HepG2 (cell line): Measurements from ENCODE around the gene SLC22A23. TPM values are rescaled to one million over a fixed set of nuclear protein-coding genes. Genes with fewer than 3 reads are reported as not detected.

Experiments
- ASH2L ChIP-seq: fragments of 300-600, 200-600 bp; sonication (generic); IDR thresholded peaks from 2 replicates; pipeline ENCODE4 v1.7.0; 2017; ENCODE audit warnings: low read depth, mild to moderate bottlenecking, moderate library complexity, mixed read lengths, low read length; ENCODE audit not compliant: insufficient read length
- LCORL ChIP-seq, 2 experiments: fragments of 450-650 bp in 1 of 2; sonication (generic) in 1 of 2; formaldehyde crosslinking in 1 of 2; IDR thresholded peaks; 2 replicates each; pipeline versions ENCODE4 v1.5.0 to v1.6.1; 2017 to 2020; ENCODE audit warnings: antibody characterized with exemption in 1 of 2, missing genetic modification reagents in 1 of 2
- PHF8 ChIP-seq: sonication (generic); formaldehyde crosslinking; IDR thresholded peaks from 2 replicates; pipeline ENCODE4 v1.5.0; 2020; ENCODE audit warnings: missing genetic modification reagents
- RARA ChIP-seq: IDR thresholded peaks from 2 replicates; pipeline ENCODE4 v1.6.1; 2016; ENCODE audit warnings: missing genetic modification reagents, missing compliant biosample characterization
- SMYD3 ChIP-seq: sonication (generic); formaldehyde crosslinking; IDR thresholded peaks from 2 replicates; pipeline ENCODE4 v1.8.1; 2023; ENCODE audit warnings: mild to moderate bottlenecking, missing genetic modification reagents
- YEATS4 ChIP-seq: sonication (generic); formaldehyde crosslinking; IDR thresholded peaks from 2 replicates; pipeline ENCODE4 v1.4.0; 2020; ENCODE audit warnings: missing genetic modification reagents, borderline replicate concordance
- YY1 ChIP-seq: IDR thresholded peaks from 2 replicates; pipeline ENCODE4 v1.6.1; 2011; ENCODE audit warnings: low read length, low read depth, moderate library complexity, mild to moderate bottlenecking; ENCODE audit not compliant: insufficient read depth, insufficient replicate concordance
- ZEB1 ChIP-seq: IDR thresholded peaks from 2 replicates; pipeline ENCODE4 v1.6.1; 2012; ENCODE audit warnings: mild to moderate bottlenecking, low read depth, inconsistent platforms; ENCODE audit not compliant: insufficient replicate concordance
- ZFAT ChIP-seq: sonication (generic); formaldehyde crosslinking; conservative IDR thresholded peaks from 2 replicates; pipeline ENCODE4 v1.8.1; 2023; ENCODE audit warnings: missing genetic modification reagents, inconsistent platforms
- ZNF44 ChIP-seq: sonication (generic); formaldehyde crosslinking; IDR thresholded peaks from 2 replicates; pipeline ENCODE4 v1.5.1; 2020; ENCODE audit warnings: mild to moderate bottlenecking, missing genetic modification reagents
- polyA plus RNA-seq, 8 experiments: library from polyadenylated mRNA; depleted of rRNA in 3 of 8; stranded (reverse) in 7 of 8; unstranded in 1 of 8; fragments of >200 nt; fragmentation: Illumina TruSeq in 4 of 8; extraction: Trizol in 4 of 8; gene quantifications; 2 replicates each; pipeline versions ENCODE4 v1.2.1 to v1.2.3, GENCODE V29; 2011 to 2016; ENCODE audit warnings: low read depth in 4 of 8, missing spikeins in 1 of 8, mixed read lengths in 1 of 8; ENCODE audit not compliant: insufficient read depth in 1 of 8
- total RNA-seq, 5 experiments: library from RNA; depleted of rRNA; stranded (reverse); fragments of >200 nt; fragmentation: Illumina TruSeq; extraction: Trizol; gene quantifications; 2 replicates each; pipeline ENCODE4 v1.2.3, GENCODE V29; 2016; ENCODE audit warnings: low read depth in 1 of 5
- TF ChIP-seq, protein P1 (sequence below): sonication (generic); formaldehyde crosslinking; IDR thresholded peaks from 2 replicates; pipeline ENCODE4 v1.5.0; 2020; ENCODE audit warnings: mild to moderate bottlenecking, low read depth, missing genetic modification reagents, borderline replicate concordance
- TF ChIP-seq, protein P2 (sequence below): sonication (generic); formaldehyde crosslinking; conservative IDR thresholded peaks from 2 replicates; pipeline ENCODE4 v1.4.0; 2020; ENCODE audit warnings: missing genetic modification reagents
- TF ChIP-seq, protein P3 (sequence below): sonication (generic); formaldehyde crosslinking; IDR thresholded peaks from 2 replicates; pipeline ENCODE4 v1.5.1; 2020; ENCODE audit warnings: missing genetic modification reagents, mild to moderate bottlenecking, borderline replicate concordance
- TF ChIP-seq, protein P4 (sequence below): sonication (generic); formaldehyde crosslinking; IDR thresholded peaks from 2 replicates; pipeline ENCODE4 v1.4.0; 2020; ENCODE audit warnings: missing genetic modification reagents

The SLC22A23 gene
- total and polyA plus RNA-seq, 2 of the 13 experiments (the other 11 are each of a cell fraction or from before 2014, with no cell fraction given): 11.8 to 17.5 TPM

DNA sequence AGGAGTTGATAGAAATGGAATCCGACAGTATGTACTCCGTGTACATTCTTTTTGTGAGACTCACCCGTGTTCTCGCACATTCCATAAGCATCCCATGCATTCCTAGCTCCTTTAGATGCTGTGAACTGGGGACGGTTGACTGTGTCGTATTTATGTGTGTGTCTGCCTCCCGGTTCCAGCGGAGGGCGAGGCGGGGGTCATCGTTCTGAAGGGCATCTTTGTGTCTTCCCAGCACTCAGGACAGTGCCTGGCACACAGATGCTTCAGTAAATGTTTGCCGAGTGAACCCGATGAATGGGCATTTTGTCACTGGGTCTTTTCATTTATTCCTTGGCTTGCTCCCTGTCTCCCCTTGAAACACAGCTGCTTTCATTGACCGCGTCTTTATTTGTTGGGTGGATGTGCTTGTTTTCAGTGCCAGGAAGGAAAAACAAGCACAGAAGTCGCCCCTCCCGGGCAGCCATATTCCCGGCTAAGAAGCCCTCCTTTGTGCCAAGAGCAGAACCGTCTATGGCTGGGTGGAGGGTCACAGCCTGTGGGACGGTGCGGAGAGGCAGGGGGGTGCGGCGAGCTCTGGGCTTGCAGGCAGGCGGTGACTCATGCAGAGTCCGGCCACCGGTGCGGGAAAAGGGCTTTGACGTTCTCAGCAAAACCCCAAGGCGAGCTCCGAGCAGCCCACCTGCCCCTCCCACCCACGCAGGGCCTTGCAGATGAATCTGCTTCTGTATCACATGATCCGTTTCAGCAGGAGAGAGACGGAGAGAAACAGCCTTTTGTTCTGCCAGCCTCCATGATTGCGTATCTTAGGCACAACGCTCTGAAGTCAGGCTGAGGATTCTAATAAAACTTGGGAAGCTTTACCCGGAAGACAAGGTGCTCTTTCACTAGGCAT lies 209.3 kb downstream of the SLC22A23 start (continued):
- TF ChIP-seq ASH2L (peak; percentile 28), PHF8 (CRISPR knock-in tag) (no peak), YEATS4 (CRISPR knock-in tag) (peak; percentile 51; the same call in 1 of the 2 replicates), ZFAT (CRISPR knock-in tag) (no peak), ZNF44 (no peak), RARA (CRISPR knock-in tag) (no peak), ZEB1 (no peak), YY1 (peak; percentile 39), SMYD3 (no peak), LCORL (IDR thresholded peaks at IDR 0.05) (no peak), LCORL (CRISPR knock-in tag; IDR thresholded peaks at IDR 0.05) (peak; percentile 70; the same call in 1 of the 2 replicates)
- TF ChIP-seq, protein P1, sequence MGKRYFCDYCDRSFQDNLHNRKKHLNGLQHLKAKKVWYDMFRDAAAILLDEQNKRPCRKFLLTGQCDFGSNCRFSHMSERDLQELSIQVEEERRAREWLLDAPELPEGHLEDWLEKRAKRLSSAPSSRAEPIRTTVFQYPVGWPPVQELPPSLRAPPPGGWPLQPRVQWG (CRISPR knock-in tag): no peak
- TF ChIP-seq, protein P2, sequence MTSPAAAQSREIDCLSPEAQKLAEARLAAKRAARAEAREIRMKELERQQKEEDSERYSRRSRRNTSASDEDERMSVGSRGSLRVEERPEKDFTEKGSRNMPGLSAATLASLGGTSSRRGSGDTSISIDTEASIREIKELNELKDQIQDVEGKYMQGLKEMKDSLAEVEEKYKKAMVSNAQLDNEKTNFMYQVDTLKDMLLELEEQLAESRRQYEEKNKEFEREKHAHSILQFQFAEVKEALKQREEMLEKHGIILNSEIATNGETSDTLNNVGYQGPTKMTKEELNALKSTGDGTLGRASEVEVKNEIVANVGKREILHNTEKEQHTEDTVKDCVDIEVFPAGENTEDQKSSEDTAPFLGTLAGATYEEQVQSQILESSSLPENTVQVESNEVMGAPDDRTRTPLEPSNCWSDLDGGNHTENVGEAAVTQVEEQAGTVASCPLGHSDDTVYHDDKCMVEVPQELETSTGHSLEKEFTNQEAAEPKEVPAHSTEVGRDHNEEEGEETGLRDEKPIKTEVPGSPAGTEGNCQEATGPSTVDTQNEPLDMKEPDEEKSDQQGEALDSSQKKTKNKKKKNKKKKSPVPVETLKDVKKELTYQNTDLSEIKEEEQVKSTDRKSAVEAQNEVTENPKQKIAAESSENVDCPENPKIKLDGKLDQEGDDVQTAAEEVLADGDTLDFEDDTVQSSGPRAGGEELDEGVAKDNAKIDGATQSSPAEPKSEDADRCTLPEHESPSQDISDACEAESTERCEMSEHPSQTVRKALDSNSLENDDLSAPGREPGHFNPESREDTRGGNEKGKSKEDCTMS (CRISPR knock-in tag): no peak
- TF ChIP-seq, protein P3, sequence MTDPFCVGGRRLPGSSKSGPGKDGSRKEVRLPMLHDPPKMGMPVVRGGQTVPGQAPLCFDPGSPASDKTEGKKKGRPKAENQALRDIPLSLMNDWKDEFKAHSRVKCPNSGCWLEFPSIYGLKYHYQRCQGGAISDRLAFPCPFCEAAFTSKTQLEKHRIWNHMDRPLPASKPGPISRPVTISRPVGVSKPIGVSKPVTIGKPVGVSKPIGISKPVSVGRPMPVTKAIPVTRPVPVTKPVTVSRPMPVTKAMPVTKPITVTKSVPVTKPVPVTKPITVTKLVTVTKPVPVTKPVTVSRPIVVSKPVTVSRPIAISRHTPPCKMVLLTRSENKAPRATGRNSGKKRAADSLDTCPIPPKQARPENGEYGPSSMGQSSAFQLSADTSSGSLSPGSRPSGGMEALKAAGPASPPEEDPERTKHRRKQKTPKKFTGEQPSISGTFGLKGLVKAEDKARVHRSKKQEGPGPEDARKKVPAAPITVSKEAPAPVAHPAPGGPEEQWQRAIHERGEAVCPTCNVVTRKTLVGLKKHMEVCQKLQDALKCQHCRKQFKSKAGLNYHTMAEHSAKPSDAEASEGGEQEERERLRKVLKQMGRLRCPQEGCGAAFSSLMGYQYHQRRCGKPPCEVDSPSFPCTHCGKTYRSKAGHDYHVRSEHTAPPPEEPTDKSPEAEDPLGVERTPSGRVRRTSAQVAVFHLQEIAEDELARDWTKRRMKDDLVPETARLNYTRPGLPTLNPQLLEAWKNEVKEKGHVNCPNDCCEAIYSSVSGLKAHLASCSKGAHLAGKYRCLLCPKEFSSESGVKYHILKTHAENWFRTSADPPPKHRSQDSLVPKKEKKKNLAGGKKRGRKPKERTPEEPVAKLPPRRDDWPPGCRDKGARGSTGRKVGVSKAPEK (CRISPR knock-in tag): no peak
- TF ChIP-seq, protein P4, sequence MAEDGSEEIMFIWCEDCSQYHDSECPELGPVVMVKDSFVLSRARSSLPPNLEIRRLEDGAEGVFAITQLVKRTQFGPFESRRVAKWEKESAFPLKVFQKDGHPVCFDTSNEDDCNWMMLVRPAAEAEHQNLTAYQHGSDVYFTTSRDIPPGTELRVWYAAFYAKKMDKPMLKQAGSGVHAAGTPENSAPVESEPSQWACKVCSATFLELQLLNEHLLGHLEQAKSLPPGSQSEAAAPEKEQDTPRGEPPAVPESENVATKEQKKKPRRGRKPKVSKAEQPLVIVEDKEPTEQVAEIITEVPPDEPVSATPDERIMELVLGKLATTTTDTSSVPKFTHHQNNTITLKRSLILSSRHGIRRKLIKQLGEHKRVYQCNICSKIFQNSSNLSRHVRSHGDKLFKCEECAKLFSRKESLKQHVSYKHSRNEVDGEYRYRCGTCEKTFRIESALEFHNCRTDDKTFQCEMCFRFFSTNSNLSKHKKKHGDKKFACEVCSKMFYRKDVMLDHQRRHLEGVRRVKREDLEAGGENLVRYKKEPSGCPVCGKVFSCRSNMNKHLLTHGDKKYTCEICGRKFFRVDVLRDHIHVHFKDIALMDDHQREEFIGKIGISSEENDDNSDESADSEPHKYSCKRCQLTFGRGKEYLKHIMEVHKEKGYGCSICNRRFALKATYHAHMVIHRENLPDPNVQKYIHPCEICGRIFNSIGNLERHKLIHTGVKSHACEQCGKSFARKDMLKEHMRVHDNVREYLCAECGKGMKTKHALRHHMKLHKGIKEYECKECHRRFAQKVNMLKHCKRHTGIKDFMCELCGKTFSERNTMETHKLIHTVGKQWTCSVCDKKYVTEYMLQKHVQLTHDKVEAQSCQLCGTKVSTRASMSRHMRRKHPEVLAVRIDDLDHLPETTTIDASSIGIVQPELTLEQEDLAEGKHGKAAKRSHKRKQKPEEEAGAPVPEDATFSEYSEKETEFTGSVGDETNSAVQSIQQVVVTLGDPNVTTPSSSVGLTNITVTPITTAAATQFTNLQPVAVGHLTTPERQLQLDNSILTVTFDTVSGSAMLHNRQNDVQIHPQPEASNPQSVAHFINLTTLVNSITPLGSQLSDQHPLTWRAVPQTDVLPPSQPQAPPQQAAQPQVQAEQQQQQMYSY: no peak
